ENCODE measurements around the gene STK32C. TPM values are rescaled to one million over a fixed set of nuclear protein-coding genes. Genes with fewer than 3 reads are reported as not detected.

The STK32C gene
- total and polyA plus RNA-seq, 2 of the 4 experiments (the other 2 are of a cell fraction) = 5.0 to 8.3 TPM

DNA sequence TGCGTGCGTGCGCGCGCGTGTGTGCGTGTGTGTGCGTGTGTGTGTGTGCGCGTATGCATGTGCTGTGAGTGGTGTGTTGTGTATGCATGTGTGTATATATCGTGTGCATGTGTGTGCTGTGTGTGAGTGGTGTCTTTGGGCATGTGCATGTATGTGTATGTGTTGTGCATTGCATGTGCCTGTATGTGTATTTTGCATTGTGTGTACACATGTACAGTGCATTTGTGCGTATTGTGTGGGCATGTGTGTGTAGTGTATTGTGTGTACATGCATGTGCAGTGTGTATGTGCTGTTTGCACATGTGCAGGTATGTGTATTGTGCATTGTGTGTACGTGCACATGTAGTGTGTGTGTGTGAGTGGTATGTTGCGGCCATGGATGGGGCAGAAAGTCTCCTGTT is 127.0 kb downstream of the STK32C start:
- Histone ChIP-seq H4K5ac (ENCODE audit: low read depth, low read length) (no peak overlapping the region), H3K27me3 (ENCODE audit: control insufficient read depth, insufficient read depth, low read length) (peaks cover 42% of the 10 kb centered on the region), H3K9ac (ENCODE audit: low read depth, low read length) (no peak overlapping the region), H3K4ac (ENCODE audit: low read depth, low read length) (no peak overlapping the region), H3K36me3 (ENCODE audit: control insufficient read depth, insufficient read depth, low read length) (no peaks in the 10 kb centered on the region), H2BK120ac (ENCODE audit: low read depth, low read length) (no peak overlapping the region), H2BK20ac (ENCODE audit: low read depth, low read length) (no peak overlapping the region), H3K9me1 (ENCODE audit: insufficient read depth, low read length) (no peaks in the 10 kb centered on the region), H2BK5ac (ENCODE audit: low read depth, low read length, poor library complexity, severe bottlenecking) (no peak overlapping the region), H2AK5ac (ENCODE audit: low read depth, low read length) (no peak overlapping the region), H3K4me2 (ENCODE audit: low read depth, low read length) (no peak overlapping the region), H3K4me3 (ENCODE audit: insufficient read depth, low read depth, low read length) (no peak overlapping the region), H3K14ac (replicated peaks; ENCODE audit: low read depth, low read length) (no peak overlapping the region), H2AFZ (replicated peaks; ENCODE audit: low read length, poor library complexity) (peak overlapping the region; percentile 33), H3K4me1 (ENCODE audit: control insufficient read depth, insufficient read depth, low read length) (no peaks in the 10 kb centered on the region), H4K20me1 (ENCODE audit: insufficient read depth, low read length) (no peaks in the 10 kb centered on the region; the same call in 1 of the 2 replicates), H4K8ac (ENCODE audit: low read depth in 2 of 2, low read length in 2 of 2) (no peak overlapping the region), H3K27ac (ENCODE audit: insufficient read depth, low read length) (no peak overlapping the region), H2AK9ac (replicated peaks; ENCODE audit: low read depth, low read length, poor library complexity) (no peak overlapping the region), H4K91ac (ENCODE audit: insufficient read depth, low read depth, low read length) (no peak overlapping the region), H3K23ac (ENCODE audit: low read depth, low read length) (no peak overlapping the region), H3K79me1 (ENCODE audit: low read depth in 1 of 2, low read length in 2 of 2) (no peaks in the 10 kb centered on the region), H3K9me3 (ENCODE audit: control insufficient read depth, insufficient read depth, low read length) (no peaks in the 10 kb centered on the region), H3K18ac (ENCODE audit: low read depth, low read length) (no peak overlapping the region), H3K56ac (ENCODE audit: extremely low read depth, insufficient read depth, low read length) (no peak overlapping the region), H2BK15ac (ENCODE audit: low read depth, low read length) (no peak overlapping the region)
- no TSS peak for BruUV-seq (replicated peaks)
- 56% methylated on average over 13 of the region's 14 CpGs; no CpG with 5 or more reads in 1 of the 2 experiments for WGBS, 2 experiments (ENCODE audit: extremely low coverage in 2 of 2, insufficient read length in 1 of 2)
- intact Hi-C loops (cut with micrococcal nuclease) (no loop called here), in situ Hi-C loops (cut with MboI; ENCODE audit: low sequenced_read_pairs) (no loop called here), dilution Hi-C loops (cut with HindIII; ENCODE audit: low sequenced_read_pairs, unreplicated experiment) (no loop called here)
- POLR2A ChIA-PET (ENCODE audit: unreplicated experiment) = no interaction called here
- DNase-seq (no peak), ATAC-seq (ENCODE audit: low read depth) (no peak)
- no peak for TF ChIP-seq SMC3 (IDR thresholded peaks at IDR 0.05; ENCODE audit: low read depth, low read length)
- TF ChIP-seq POLR2A (IDR thresholded peaks at IDR 0.05; ENCODE audit: low read depth, low read length) = no peak
- TF ChIP-seq, protein P1, sequence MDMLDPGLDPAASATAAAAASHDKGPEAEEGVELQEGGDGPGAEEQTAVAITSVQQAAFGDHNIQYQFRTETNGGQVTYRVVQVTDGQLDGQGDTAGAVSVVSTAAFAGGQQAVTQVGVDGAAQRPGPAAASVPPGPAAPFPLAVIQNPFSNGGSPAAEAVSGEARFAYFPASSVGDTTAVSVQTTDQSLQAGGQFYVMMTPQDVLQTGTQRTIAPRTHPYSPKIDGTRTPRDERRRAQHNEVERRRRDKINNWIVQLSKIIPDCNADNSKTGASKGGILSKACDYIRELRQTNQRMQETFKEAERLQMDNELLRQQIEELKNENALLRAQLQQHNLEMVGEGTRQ (IDR thresholded peaks at IDR 0.05; ENCODE audit: low read depth, low read length) = no peak
- no peak for TF ChIP-seq CEBPB (IDR thresholded peaks at IDR 0.05; ENCODE audit: low read depth, low read length)
- TF ChIP-seq CTCF (conservative IDR thresholded peaks at IDR 0.05; ENCODE audit: low read depth, low read length) = no peak
- CTCF ChIA-PET = no interaction called here
